ENCODE measurements around the gene EFNA5. TPM values are rescaled to one million over a fixed set of nuclear protein-coding genes. Genes with fewer than 3 reads are reported as not detected.

EFNA5 gene
- total RNA-seq, 2 donors from 2014 or later = 5.6 to 7.2 TPM

GRCh38 chr5:107388141-107388861, 282.4 kb downstream of the EFNA5 start:
- H3K4me3 ChIP-seq = no peak overlapping the region
- no peaks in the 10 kb centered on the region for H3K9me3 ChIP-seq
- TF ChIP-seq POLR2AphosphoS5 (IDR thresholded peaks at IDR 0.05) (no peak), CTCF (IDR thresholded peaks at IDR 0.05) (no peak), POLR2A (IDR thresholded peaks at IDR 0.05) (no peak)
- WGBS = 28% methylated on average over 8 of the region's 8 CpGs
- no peak for DNase-seq (ENCODE audit: low spot score)
- no peaks in the 10 kb centered on the region for H3K27me3 ChIP-seq (replicated peaks; ENCODE audit: insufficient read depth)
- H3K4me1 ChIP-seq (replicated peaks) = no peaks in the 10 kb centered on the region
- H3K36me3 ChIP-seq = no peaks in the 10 kb centered on the region
- H3K27ac ChIP-seq = no peak overlapping the region
- intact Hi-C loops (cut with DNase I) = no loop called here

GRCh38 chr5:107387526-107388140, 283.1 kb downstream of the EFNA5 start:
- H3K9me3 ChIP-seq = no peaks in the 10 kb centered on the region
- no peaks in the 10 kb centered on the region for H3K27me3 ChIP-seq (replicated peaks; ENCODE audit: insufficient read depth)
- no peaks in the 10 kb centered on the region for H3K36me3 ChIP-seq
- no peak for TF ChIP-seq CTCF (IDR thresholded peaks at IDR 0.05)
- no peak for TF ChIP-seq POLR2A (IDR thresholded peaks at IDR 0.05)
- TF ChIP-seq POLR2AphosphoS5 (IDR thresholded peaks at IDR 0.05) = no peak
- 79% methylated on average over 6 of the region's 6 CpGs for WGBS
- no peak overlapping the region for H3K27ac ChIP-seq
- intact Hi-C loops (cut with DNase I) = no loop called here
- DNase-seq (ENCODE audit: low spot score) = no peak
- H3K4me1 ChIP-seq (replicated peaks) = no peaks in the 10 kb centered on the region
- H3K4me3 ChIP-seq = no peak overlapping the region

- TF ChIP-seq POLR2A (IDR thresholded peaks at IDR 0.05) (no peak), POLR2AphosphoS5 (IDR thresholded peaks at IDR 0.05) (no peak), CTCF (IDR thresholded peaks at IDR 0.05) (no peak)
- no peaks in the 10 kb centered on the region for H3K27me3 ChIP-seq (replicated peaks; ENCODE audit: insufficient read depth)
- H3K4me3 ChIP-seq = no peak overlapping the region
- H3K36me3 ChIP-seq = no peaks in the 10 kb centered on the region
- H3K27ac ChIP-seq = no peak overlapping the region
- intact Hi-C loops (cut with DNase I) = no loop called here
- WGBS = 94% methylated on average over 2 of the region's 2 CpGs
- no peak for DNase-seq (ENCODE audit: low spot score)
- H3K4me1 ChIP-seq (replicated peaks) = no peaks in the 10 kb centered on the region
- H3K9me3 ChIP-seq = no peaks in the 10 kb centered on the region
These were observed 285.0 kb downstream of the EFNA5 start for GRCh38 chr5:107385708-107386107.

- Histone ChIP-seq H3K9me3 (no peaks in the 10 kb centered on the region), H3K4me1 (replicated peaks) (no peaks in the 10 kb centered on the region), H3K27me3 (replicated peaks; ENCODE audit: insufficient read depth) (no peaks in the 10 kb centered on the region), H3K4me3 (no peak overlapping the region), H3K36me3 (no peaks in the 10 kb centered on the region), H3K27ac (no peak overlapping the region)
- DNase-seq (ENCODE audit: low spot score) = no peak
- intact Hi-C loops (cut with DNase I) = no loop called here
- 67% methylated on average over 4 of the region's 4 CpGs for WGBS
- TF ChIP-seq POLR2AphosphoS5 (IDR thresholded peaks at IDR 0.05) (no peak), CTCF (IDR thresholded peaks at IDR 0.05) (no peak), POLR2A (IDR thresholded peaks at IDR 0.05) (no peak)
These were observed 286.5 kb downstream of the EFNA5 start for GRCh38 chr5:107384256-107384655.

- intact Hi-C loops (cut with DNase I) = no loop called here
- TF ChIP-seq POLR2AphosphoS5 (IDR thresholded peaks at IDR 0.05) (no peak), CTCF (IDR thresholded peaks at IDR 0.05) (no peak), POLR2A (IDR thresholded peaks at IDR 0.05) (no peak)
These were observed 287.3 kb downstream of the EFNA5 start for GRCh38 chr5:107383414-107383813.

More at GRCh38 chr5:107383414-107383813, 287.3 kb downstream of the EFNA5 start:
- no peak for DNase-seq (ENCODE audit: low spot score)
- H3K27me3 ChIP-seq (replicated peaks; ENCODE audit: insufficient read depth) = no peaks in the 10 kb centered on the region
- no peak overlapping the region for H3K27ac ChIP-seq
- 92% methylated on average over 1 of the region's 1 CpG for WGBS
- H3K4me3 ChIP-seq = no peak overlapping the region
- H3K36me3 ChIP-seq = no peaks in the 10 kb centered on the region
- H3K9me3 ChIP-seq = no peaks in the 10 kb centered on the region
- H3K4me1 ChIP-seq (replicated peaks) = no peaks in the 10 kb centered on the region

Data from prostate gland (tissue), 2 donors.